ENCODE results near the gene CFAP99. TPM values are rescaled to one million over a fixed set of nuclear protein-coding genes. Genes with fewer than 3 reads are reported as not detected.

CFAP99 gene
- total and polyA plus RNA-seq, 9 of the 15 experiments (the other 6 are each of a cell fraction or from before 2014, with no cell fraction given), result 0.07 to 0.18 (median 0.09) TPM; not detected in 6

DNA sequence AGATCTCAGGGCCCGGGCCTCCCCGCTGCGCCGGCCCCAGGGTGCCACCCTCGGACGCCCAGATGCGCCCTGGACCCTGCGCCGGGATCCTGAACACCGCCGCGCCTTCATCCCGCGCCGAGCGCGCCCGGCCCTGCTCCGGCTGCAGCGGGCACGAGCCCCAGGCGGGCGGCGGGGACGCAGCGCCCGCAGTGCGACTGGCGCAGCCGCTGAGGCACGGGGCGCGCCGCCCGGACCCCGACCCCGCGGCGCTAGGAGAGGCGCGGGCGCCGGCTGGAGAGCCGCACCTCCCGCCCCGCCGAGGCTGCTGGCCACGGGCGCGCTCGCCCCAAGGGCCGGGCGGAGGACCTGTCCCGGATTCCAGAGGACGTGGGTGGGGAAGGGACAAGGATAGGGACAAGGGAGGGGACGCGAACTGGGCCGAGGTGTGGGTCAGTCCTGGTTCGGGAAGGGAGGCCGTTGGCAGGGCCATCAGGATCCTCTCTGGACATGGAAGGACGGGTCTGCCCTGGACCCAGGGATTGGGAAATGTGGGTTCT lies 1.5 kb upstream of the CFAP99 start (continued):
- TF ChIP-seq PCBP1 (IDR thresholded peaks at IDR 0.05; ENCODE audit: low read depth, low read length, poor library complexity, severe bottlenecking), result peak; percentile 2
- peak; percentile 47; the same call in 1 of the 2 replicates for TF ChIP-seq EGR1 (conservative IDR thresholded peaks at IDR 0.05)
- TF ChIP-seq ZBTB7A (IDR thresholded peaks at IDR 0.05; ENCODE audit: borderline replicate concordance, control insufficient read depth, low read depth, low read length), result peak; percentile 31; the same call in 1 of the 2 replicates
- peak; percentile 12 for TF ChIP-seq FIP1L1 (IDR thresholded peaks at IDR 0.05; ENCODE audit: low read depth, low read length, poor library complexity, severe bottlenecking)
- peak; percentile 51; the same call in 1 of the 2 replicates for TF ChIP-seq RB1 (IDR thresholded peaks at IDR 0.05; ENCODE audit: low read depth)

DNA sequence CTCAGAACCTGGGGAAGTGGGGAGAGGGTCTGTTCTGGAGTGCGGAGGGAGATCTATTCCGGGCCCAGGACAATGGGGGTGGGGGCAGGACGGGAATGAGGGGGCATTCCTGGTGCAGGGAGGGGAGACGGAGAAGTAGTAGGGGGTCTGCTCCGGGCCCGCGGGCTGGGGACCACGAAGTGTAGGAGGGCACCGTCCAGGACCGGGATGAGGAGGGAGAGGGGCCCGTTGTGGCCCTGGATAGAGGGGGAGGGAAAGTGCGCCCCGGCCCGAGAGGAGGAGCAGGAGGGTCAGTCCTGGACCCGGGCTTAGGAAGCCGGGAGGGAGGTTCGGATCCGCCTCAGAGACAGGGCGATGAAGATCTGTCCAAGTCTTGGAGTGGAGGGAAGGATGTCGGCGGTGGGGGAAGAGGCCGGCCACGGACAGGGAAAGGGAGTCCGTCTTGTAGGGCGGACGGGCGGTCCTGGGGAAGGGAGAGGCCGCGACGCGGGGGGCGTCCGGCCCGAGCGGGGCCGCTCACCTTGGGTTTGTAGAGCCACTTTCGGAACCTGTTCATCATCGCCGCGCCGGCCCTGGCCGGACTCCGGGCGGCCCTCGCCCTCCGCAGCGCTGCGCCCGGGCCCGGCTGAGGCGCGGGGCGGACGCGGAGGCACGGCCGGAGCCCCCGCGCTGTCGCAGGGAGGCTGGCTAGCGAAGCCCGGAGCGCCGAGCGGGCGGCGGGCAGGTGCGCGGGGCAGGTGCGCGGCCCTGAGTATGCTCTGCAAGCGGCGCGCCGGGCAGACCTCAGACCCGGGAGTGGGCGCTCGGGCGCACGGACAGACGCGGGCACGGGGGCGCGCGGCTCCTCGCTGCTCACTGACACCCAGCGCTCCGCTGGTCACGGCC lies 748 bp upstream of the CFAP99 start, which contains the start of gene ZFYVE28:
Gene ZFYVE28, minus strand, starts transcription at position 881 of the 885 bp plus-strand sequence. Its CDS starts 322 bp downstream, at position 559.
- Histone ChIP-seq H3K4me3 (peak within 1 kb of the TSS; percentile 58), H3K4me2 (ENCODE audit: insufficient read depth, low read length) (peak within 1 kb of the TSS; percentile 87), H3K27me3 (ENCODE audit: control insufficient read depth in 2 of 2, insufficient read depth in 2 of 2, low read length in 2 of 2) (no peaks in the 10 kb centered on the region; a peak in 1 of 5 replicates), H3K9me3 (replicated peaks; ENCODE audit: control insufficient read depth, insufficient read depth, low read depth, low read length) (no peaks in the 10 kb centered on the region), H3K9ac (ENCODE audit: insufficient read depth in 1 of 2, low read depth in 2 of 2, low read length in 2 of 2) (peak within 1 kb of the TSS; percentile 36 to 91), H3K36me3 (ENCODE audit: control insufficient read depth, insufficient read depth, low read length) (no peaks in the 10 kb centered on the region), H3K9me1 (ENCODE audit: control insufficient read depth, insufficient read depth, low read length) (no peaks in the 10 kb centered on the region), H3K79me2 (ENCODE audit: control insufficient read depth, insufficient read depth, low read length) (peaks cover 54% of the 10 kb centered on the region), H2AFZ (ENCODE audit: low read depth, low read length) (peak within 1 kb of the TSS; percentile 84), H3K27ac (ENCODE audit: extremely low read depth, low read depth, low read length) (peak within 1 kb of the TSS; percentile 45; the same call in 2 of the 3 replicates), H3K4me1 (replicated peaks in 1 of 2; ENCODE audit: control insufficient read depth in 2 of 2, insufficient read depth in 2 of 2, low read length in 2 of 2) (peaks cover 42 to 60% of the 10 kb centered on the region in 2 experiments), H4K20me1 (replicated peaks; ENCODE audit: control insufficient read depth, insufficient read depth, low read length) (no peaks in the 10 kb centered on the region; the same call in 1 of the 2 replicates)
- ChIA-PET CTCF (ENCODE audit: low intra/inter-chr PET ratio) (no interaction called here), POLR2A (interaction anchor here (1.5 kb wide), 1 partner anchor 14 kb away, joined by 3 read pairs; no protein-coding TSS in a partner anchor)
- intact Hi-C loops (cut with micrococcal nuclease), result loop anchor here (2.0 to 10.0 kb wide), 5 partner anchors 15 to 546 kb away; partner anchors contain the start of genes HAUS3, MXD4, NSD2 and POLN
- ATAC-seq (peak; percentile 15), FAIRE-seq (no peak), DNase-seq (ENCODE audit: extremely low read depth in 1 of 4, low spot score in 3 of 4) (peak; percentile 36 to 57 (median 39))
- WGBS (ENCODE audit: insufficient coverage, low coverage, missing lambda C conversion rate), result 2% methylated on average over 65 of the region's 90 CpGs
- no TSS peak for BruUV-seq (replicated peaks)
- in situ Hi-C loops (cut with MboI), result no loop called here
- TF ChIP-seq JUN (IDR thresholded peaks at IDR 0.05; ENCODE audit: borderline replicate concordance, low read depth, low read length), result no peak
- TF ChIP-seq JUN (CRISPR knock-in tag; IDR thresholded peaks at IDR 0.05; ENCODE audit: borderline replicate concordance), result peak; percentile 49; the same call in 1 of the 2 replicates
- TF ChIP-seq PHF8 (IDR thresholded peaks at IDR 0.05; ENCODE audit: borderline replicate concordance, low read length), result peak; percentile 66; the same call in 1 of the 2 replicates
- TF ChIP-seq, protein P1, sequence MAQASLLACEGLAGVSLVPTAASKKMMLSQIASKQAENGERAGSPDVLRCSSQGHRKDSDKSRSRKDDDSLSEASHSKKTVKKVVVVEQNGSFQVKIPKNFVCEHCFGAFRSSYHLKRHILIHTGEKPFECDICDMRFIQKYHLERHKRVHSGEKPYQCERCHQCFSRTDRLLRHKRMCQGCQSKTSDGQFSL (CRISPR knock-in tag; IDR thresholded peaks at IDR 0.05), result no peak
- TF ChIP-seq, protein P1 (tag; IDR thresholded peaks at IDR 0.05), result no peak
- TF ChIP-seq, protein P2, sequence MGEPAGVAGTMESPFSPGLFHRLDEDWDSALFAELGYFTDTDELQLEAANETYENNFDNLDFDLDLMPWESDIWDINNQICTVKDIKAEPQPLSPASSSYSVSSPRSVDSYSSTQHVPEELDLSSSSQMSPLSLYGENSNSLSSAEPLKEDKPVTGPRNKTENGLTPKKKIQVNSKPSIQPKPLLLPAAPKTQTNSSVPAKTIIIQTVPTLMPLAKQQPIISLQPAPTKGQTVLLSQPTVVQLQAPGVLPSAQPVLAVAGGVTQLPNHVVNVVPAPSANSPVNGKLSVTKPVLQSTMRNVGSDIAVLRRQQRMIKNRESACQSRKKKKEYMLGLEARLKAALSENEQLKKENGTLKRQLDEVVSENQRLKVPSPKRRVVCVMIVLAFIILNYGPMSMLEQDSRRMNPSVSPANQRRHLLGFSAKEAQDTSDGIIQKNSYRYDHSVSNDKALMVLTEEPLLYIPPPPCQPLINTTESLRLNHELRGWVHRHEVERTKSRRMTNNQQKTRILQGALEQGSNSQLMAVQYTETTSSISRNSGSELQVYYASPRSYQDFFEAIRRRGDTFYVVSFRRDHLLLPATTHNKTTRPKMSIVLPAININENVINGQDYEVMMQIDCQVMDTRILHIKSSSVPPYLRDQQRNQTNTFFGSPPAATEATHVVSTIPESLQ (CRISPR knock-in tag; IDR thresholded peaks at IDR 0.05), result no peak
- TF ChIP-seq, protein P3, sequence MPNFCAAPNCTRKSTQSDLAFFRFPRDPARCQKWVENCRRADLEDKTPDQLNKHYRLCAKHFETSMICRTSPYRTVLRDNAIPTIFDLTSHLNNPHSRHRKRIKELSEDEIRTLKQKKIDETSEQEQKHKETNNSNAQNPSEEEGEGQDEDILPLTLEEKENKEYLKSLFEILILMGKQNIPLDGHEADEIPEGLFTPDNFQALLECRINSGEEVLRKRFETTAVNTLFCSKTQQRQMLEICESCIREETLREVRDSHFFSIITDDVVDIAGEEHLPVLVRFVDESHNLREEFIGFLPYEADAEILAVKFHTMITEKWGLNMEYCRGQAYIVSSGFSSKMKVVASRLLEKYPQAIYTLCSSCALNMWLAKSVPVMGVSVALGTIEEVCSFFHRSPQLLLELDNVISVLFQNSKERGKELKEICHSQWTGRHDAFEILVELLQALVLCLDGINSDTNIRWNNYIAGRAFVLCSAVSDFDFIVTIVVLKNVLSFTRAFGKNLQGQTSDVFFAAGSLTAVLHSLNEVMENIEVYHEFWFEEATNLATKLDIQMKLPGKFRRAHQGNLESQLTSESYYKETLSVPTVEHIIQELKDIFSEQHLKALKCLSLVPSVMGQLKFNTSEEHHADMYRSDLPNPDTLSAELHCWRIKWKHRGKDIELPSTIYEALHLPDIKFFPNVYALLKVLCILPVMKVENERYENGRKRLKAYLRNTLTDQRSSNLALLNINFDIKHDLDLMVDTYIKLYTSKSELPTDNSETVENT (CRISPR knock-in tag; IDR thresholded peaks at IDR 0.05), result peak; percentile 62; the same call in 1 of the 2 replicates

All from K562 (cell line).